ENCODE data around the gene KLKB1.

GRCh38 chr4:186203406-186203805 is 23.9 kb upstream of the KLKB1 start:
- TF ChIP-seq TEAD4 (IDR thresholded peaks at IDR 0.05; ENCODE audit: borderline replicate concordance, insufficient read depth) (no peak), RCOR1 (IDR thresholded peaks at IDR 0.05; ENCODE audit: low read length) (no peak), FOXM1 (IDR thresholded peaks at IDR 0.05; ENCODE audit: low read depth) (no peak), ZBTB33 (IDR thresholded peaks at IDR 0.05; ENCODE audit: borderline replicate concordance, low read depth) (no peak), PBX3 (IDR thresholded peaks at IDR 0.05) (no peak), RXRA (IDR thresholded peaks at IDR 0.05; ENCODE audit: borderline replicate concordance, low read depth) (no peak), CTCF (IDR thresholded peaks at IDR 0.05) (no peak), MAX (IDR thresholded peaks at IDR 0.05; ENCODE audit: low read depth) (no peak), EP300 (IDR thresholded peaks at IDR 0.05; ENCODE audit: borderline replicate concordance in 1 of 2, low read depth in 1 of 2, low read length in 1 of 2) (no peak), RAD21 (IDR thresholded peaks at IDR 0.05; ENCODE audit: low read length) (no peak), YY1 (IDR thresholded peaks at IDR 0.05; ENCODE audit: low read depth) (no peak), SMC3 (IDR thresholded peaks at IDR 0.05; ENCODE audit: low read depth, low read length) (no peak), POLR2AphosphoS5 (IDR thresholded peaks at IDR 0.05; ENCODE audit: low read depth, low read length) (no peak)

Measured in SK-N-SH (cell line).